NT2/D1 (cell line): ENCODE data around the gene GHRHR.

Source experiments
- DNase-seq: peaks from one replicate; pipeline ENCODE4 v3.0.0-alpha.2; 2011; ENCODE audit warnings: low read depth, low spot score
- H3K27me3 ChIP-seq: 2 replicates; pipeline ENCODE4 v1.6.0; 2011; ENCODE audit warnings: mild to moderate bottlenecking; ENCODE audit not compliant: insufficient read length, insufficient read depth
- H3K36me3 ChIP-seq: 2 replicates; pipeline ENCODE4 v1.6.1; 2011; ENCODE audit warnings: mild to moderate bottlenecking, low read length, mixed read lengths; ENCODE audit not compliant: insufficient read depth, insufficient read length
- H3K4me1 ChIP-seq: 2 replicates; pipeline ENCODE4 v1.5.1; 2011; ENCODE audit not compliant: insufficient read depth, insufficient read length
- H3K4me3 ChIP-seq: 2 replicates; pipeline ENCODE4 v1.5.1; 2011; ENCODE audit warnings: low read depth; ENCODE audit not compliant: insufficient read length
- H3K9ac ChIP-seq: 2 replicates; pipeline ENCODE4 v1.6.0; 2011; ENCODE audit warnings: low read depth; ENCODE audit not compliant: insufficient read length
- H3K9me3 ChIP-seq: 2 replicates; pipeline ENCODE4 v1.5.1; 2011; ENCODE audit warnings: mild to moderate bottlenecking, low read length; ENCODE audit not compliant: insufficient read depth
- SUZ12 ChIP-seq: IDR thresholded peaks from 2 replicates; pipeline ENCODE4 v1.6.1; 2011; ENCODE audit not compliant: insufficient read length, insufficient read depth; ENCODE audit errors: extremely low read depth
- YY1 ChIP-seq: IDR thresholded peaks from 2 replicates; pipeline ENCODE4 v1.6.1; 2011; ENCODE audit not compliant: insufficient read length, insufficient read depth
- ZNF274 ChIP-seq: IDR thresholded peaks from 2 replicates; pipeline ENCODE4 v1.6.1; 2011; ENCODE audit warnings: mild to moderate bottlenecking, low read depth, low read length

The GHRHR gene

DNA sequence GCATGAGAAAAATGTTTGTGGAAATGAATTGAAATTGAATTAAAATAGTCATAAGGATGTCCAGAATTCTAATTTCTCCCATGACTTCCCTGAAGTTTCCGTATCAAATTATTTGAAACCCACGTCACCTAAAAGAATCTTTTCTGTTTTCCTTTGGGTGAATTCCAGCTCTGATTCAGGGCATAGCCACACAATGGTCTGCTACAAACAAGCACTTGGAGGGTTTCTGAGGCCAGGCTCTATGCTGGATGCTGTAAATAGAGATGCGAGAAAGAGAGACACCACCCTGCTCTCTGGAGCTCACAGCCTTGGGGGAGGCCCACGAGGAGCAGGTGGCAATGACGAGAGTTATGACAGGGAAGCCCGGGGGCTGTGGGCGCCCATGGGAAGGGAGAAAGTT is 33.6 kb downstream of the GHRHR start:
- Histone ChIP-seq H3K36me3 (peaks cover 4% of the 10 kb centered on the region), H3K4me3 (no peak overlapping the region), H3K9me3 (peaks cover 6% of the 10 kb centered on the region; the same call in 1 of the 2 replicates), H3K9ac (no peak overlapping the region), H3K27me3 (no peaks in the 10 kb centered on the region), H3K4me1 (peaks cover 7% of the 10 kb centered on the region)
- DNase-seq: no peak
- no peak for TF ChIP-seq ZNF274
- no peak for TF ChIP-seq YY1
- no peak for TF ChIP-seq SUZ12

- TF ChIP-seq SUZ12: no peak
- TF ChIP-seq ZNF274: no peak
- no peak for TF ChIP-seq YY1
- H3K27me3 ChIP-seq: no peaks in the 10 kb centered on the region
- H3K36me3 ChIP-seq: peaks cover under 1% of the 10 kb centered on the region
- peaks cover 11% of the 10 kb centered on the region for H3K9me3 ChIP-seq
- no peak overlapping the region for H3K9ac ChIP-seq
- H3K4me1 ChIP-seq: peaks cover 6% of the 10 kb centered on the region
- no peak overlapping the region for H3K4me3 ChIP-seq
- no peak for DNase-seq
Observed at GRCh38 chr7:30998180-30998579, 34.4 kb downstream of the GHRHR start.

DNA sequence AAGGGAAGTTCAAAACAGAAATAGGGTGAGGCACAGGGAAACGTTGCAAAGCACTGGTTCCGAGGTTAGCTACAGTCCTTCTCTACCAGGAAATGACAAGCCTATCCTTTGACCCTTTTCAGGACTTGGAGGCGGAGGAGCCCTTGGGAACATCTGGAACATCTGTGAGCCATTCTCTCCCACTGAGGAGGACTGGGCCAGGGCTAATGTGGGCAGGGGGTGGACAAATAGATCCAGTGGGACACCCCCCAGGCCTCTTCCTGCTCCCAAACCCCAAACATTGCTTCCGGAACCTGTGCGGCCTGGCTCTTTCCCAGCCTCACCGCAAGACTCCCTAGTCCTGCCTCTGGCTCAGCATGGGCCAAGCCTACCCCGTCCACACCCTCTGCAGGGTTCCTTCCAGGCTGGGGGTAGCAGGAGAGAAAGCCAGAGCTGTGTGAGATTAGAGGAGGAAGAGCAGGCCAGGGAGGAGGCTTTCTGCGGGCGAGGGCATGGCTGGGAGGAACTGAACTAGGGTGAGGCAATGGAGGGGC is 36.5 kb downstream of the GHRHR start:
- peaks cover 22% of the 10 kb centered on the region for H3K9me3 ChIP-seq
- no peaks in the 10 kb centered on the region for H3K27me3 ChIP-seq
- peaks cover 9% of the 10 kb centered on the region for H3K4me1 ChIP-seq
- H3K9ac ChIP-seq: no peak overlapping the region
- no peak for DNase-seq
- no peaks in the 10 kb centered on the region for H3K36me3 ChIP-seq
- TF ChIP-seq YY1 (no peak), SUZ12 (no peak), ZNF274 (no peak)
- no peak overlapping the region for H3K4me3 ChIP-seq

GRCh38 chr7:31000779-31001178 is 37.0 kb downstream of the GHRHR start:
- H3K36me3 ChIP-seq: no peaks in the 10 kb centered on the region
- peaks cover 9% of the 10 kb centered on the region for H3K4me1 ChIP-seq
- H3K9ac ChIP-seq: no peak overlapping the region
- H3K9me3 ChIP-seq: peaks cover 22% of the 10 kb centered on the region
- DNase-seq: no peak
- no peaks in the 10 kb centered on the region for H3K27me3 ChIP-seq
- no peak for TF ChIP-seq ZNF274
- TF ChIP-seq SUZ12: no peak
- TF ChIP-seq YY1: no peak
- no peak overlapping the region for H3K4me3 ChIP-seq

GRCh38 chr7:31002256-31002655 is 38.5 kb downstream of the GHRHR start:
- Histone ChIP-seq H3K4me1 (peaks cover 3% of the 10 kb centered on the region), H3K9me3 (peaks cover 16% of the 10 kb centered on the region), H3K27me3 (no peaks in the 10 kb centered on the region), H3K4me3 (no peak overlapping the region), H3K9ac (no peak overlapping the region), H3K36me3 (no peaks in the 10 kb centered on the region)
- TF ChIP-seq YY1 (no peak), SUZ12 (no peak), ZNF274 (no peak)
- DNase-seq: no peak

DNA sequence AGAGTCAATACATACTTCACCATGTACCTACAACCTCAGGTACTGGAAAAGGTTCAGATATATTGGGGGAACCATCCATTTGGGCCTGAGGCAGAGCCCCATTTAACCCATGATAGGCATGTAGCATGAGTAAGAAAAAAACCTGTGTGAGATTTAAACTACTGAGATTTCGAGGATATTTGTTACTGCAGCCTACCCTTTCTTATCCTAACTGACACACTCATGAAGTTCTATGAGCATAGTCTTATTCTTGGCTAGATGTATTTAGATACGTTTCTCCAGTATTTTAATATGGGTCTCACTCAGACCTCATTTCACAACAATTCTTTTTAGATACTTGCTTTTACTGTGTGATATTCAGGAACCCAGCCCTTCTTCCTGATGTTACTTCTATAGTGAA is 39.3 kb downstream of the GHRHR start:
- Histone ChIP-seq H3K9ac (no peak overlapping the region), H3K9me3 (peaks cover 16% of the 10 kb centered on the region), H3K4me1 (peaks cover 3% of the 10 kb centered on the region), H3K4me3 (no peak overlapping the region), H3K27me3 (no peaks in the 10 kb centered on the region), H3K36me3 (no peaks in the 10 kb centered on the region)
- no peak for DNase-seq
- TF ChIP-seq ZNF274: no peak
- no peak for TF ChIP-seq SUZ12
- TF ChIP-seq YY1: no peak

GRCh38 chr7:31003721-31004120 is 40.0 kb downstream of the GHRHR start:
- no peaks in the 10 kb centered on the region for H3K36me3 ChIP-seq
- no peak overlapping the region for H3K4me3 ChIP-seq
- peaks cover 16% of the 10 kb centered on the region for H3K9me3 ChIP-seq
- no peak for DNase-seq
- peaks cover 3% of the 10 kb centered on the region for H3K4me1 ChIP-seq
- no peak overlapping the region for H3K9ac ChIP-seq
- no peaks in the 10 kb centered on the region for H3K27me3 ChIP-seq
- TF ChIP-seq YY1 (no peak), ZNF274 (no peak), SUZ12 (no peak)
